Measurements from ENCODE around the gene RAD51.

GRCh38 chr15:40773496-40773895, 78.5 kb downstream of the RAD51 start:
- TF ChIP-seq, protein P1, sequence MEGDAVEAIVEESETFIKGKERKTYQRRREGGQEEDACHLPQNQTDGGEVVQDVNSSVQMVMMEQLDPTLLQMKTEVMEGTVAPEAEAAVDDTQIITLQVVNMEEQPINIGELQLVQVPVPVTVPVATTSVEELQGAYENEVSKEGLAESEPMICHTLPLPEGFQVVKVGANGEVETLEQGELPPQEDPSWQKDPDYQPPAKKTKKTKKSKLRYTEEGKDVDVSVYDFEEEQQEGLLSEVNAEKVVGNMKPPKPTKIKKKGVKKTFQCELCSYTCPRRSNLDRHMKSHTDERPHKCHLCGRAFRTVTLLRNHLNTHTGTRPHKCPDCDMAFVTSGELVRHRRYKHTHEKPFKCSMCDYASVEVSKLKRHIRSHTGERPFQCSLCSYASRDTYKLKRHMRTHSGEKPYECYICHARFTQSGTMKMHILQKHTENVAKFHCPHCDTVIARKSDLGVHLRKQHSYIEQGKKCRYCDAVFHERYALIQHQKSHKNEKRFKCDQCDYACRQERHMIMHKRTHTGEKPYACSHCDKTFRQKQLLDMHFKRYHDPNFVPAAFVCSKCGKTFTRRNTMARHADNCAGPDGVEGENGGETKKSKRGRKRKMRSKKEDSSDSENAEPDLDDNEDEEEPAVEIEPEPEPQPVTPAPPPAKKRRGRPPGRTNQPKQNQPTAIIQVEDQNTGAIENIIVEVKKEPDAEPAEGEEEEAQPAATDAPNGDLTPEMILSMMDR (IDR thresholded peaks at IDR 0.05) = no peak
- no peak for TF ChIP-seq POLR2A (IDR thresholded peaks at IDR 0.05)
- no peak for TF ChIP-seq POLR2AphosphoS5 (IDR thresholded peaks at IDR 0.05)
- no peak for TF ChIP-seq EP300 (IDR thresholded peaks at IDR 0.05)

All from upper lobe of left lung (tissue), 4 donors.